ENCODE results near the gene ADRA2A.

Gene ADRA2A

GRCh38 chr10:111078505-111079185 lies 1.8 kb downstream of the ADRA2A start:
- TF ChIP-seq CTCF (IDR thresholded peaks at IDR 0.05; ENCODE audit: low read depth, low read length, missing control alignments): no peak
- no peak for DNase-seq (ENCODE audit: low read depth)
- no peak overlapping the region for H3K4me3 ChIP-seq (ENCODE audit: low read depth, low read length)

GRCh38 chr10:111079241-111079760 lies 2.5 kb downstream of the ADRA2A start:
- H3K4me3 ChIP-seq (ENCODE audit: low read depth, low read length): no peak overlapping the region
- TF ChIP-seq CTCF (IDR thresholded peaks at IDR 0.05; ENCODE audit: low read depth, low read length, missing control alignments): no peak
- DNase-seq (ENCODE audit: low read depth): no peak

- no peak for TF ChIP-seq CTCF (IDR thresholded peaks at IDR 0.05; ENCODE audit: low read depth, low read length, missing control alignments)
- no peak for DNase-seq (ENCODE audit: low read depth)
- H3K4me3 ChIP-seq (ENCODE audit: low read depth, low read length): no peak overlapping the region
Measured at GRCh38 chr10:111079781-111080180, 3.0 kb downstream of the ADRA2A start.

GRCh38 chr10:111080224-111080623 lies 3.4 kb downstream of the ADRA2A start:
- H3K4me3 ChIP-seq (ENCODE audit: low read depth, low read length): no peak overlapping the region
- TF ChIP-seq CTCF (IDR thresholded peaks at IDR 0.05; ENCODE audit: low read depth, low read length, missing control alignments): no peak
- no peak for DNase-seq (ENCODE audit: low read depth)

- DNase-seq (ENCODE audit: low read depth): no peak
- H3K4me3 ChIP-seq (ENCODE audit: low read depth, low read length): no peak overlapping the region
- no peak for TF ChIP-seq CTCF (IDR thresholded peaks at IDR 0.05; ENCODE audit: low read depth, low read length, missing control alignments)
Measured at GRCh38 chr10:111081595-111081994, 4.8 kb downstream of the ADRA2A start.

GRCh38 chr10:111082102-111082975 lies 5.5 kb downstream of the ADRA2A start:
- no peak for TF ChIP-seq CTCF (IDR thresholded peaks at IDR 0.05; ENCODE audit: low read depth, low read length, missing control alignments)
- H3K4me3 ChIP-seq (ENCODE audit: low read depth, low read length): no peak overlapping the region
- no peak for DNase-seq (ENCODE audit: low read depth)

Measured in GM12864 (cell line).